Mesenchymal stem cell (in vitro differentiated cells and primary cell): ENCODE data around the gene MED26.

Experiments used
- DNase-seq: peaks from one replicate; pipeline ENCODE4 v3.0.0-alpha.2; 2013
- H2AFZ ChIP-seq: one replicate; pipeline ENCODE4 v1.6.1; 2013; ENCODE audit warnings: low read depth, mild to moderate bottlenecking, control low read depth, inconsistent platforms, low read length, moderate library complexity
- H2AK5ac ChIP-seq: 2 replicates; pipeline ENCODE4 v1.6.1; 2013; ENCODE audit warnings: low read length, moderate library complexity, mild to moderate bottlenecking, inconsistent platforms; ENCODE audit not compliant: severe bottlenecking
- H2BK120ac ChIP-seq: one replicate; pipeline ENCODE4 v1.6.1; 2013; ENCODE audit warnings: low read depth, mild to moderate bottlenecking, inconsistent platforms, low read length, moderate library complexity
- H2BK12ac ChIP-seq, 2 experiments: one replicate each; pipeline ENCODE4 v1.6.1; 2013; ENCODE audit warnings: inconsistent platforms in 2 of 2, low read length in 2 of 2, mild to moderate bottlenecking in 2 of 2, moderate library complexity in 2 of 2, control low read depth in 1 of 2
- H2BK15ac ChIP-seq: one replicate; pipeline ENCODE4 v1.6.1; 2013; ENCODE audit warnings: mild to moderate bottlenecking, low read depth, inconsistent platforms; ENCODE audit not compliant: poor library complexity, severe bottlenecking
- H2BK5ac ChIP-seq: 2 replicates; pipeline ENCODE4 v1.6.1; 2013; ENCODE audit warnings: low read depth, mild to moderate bottlenecking, low read length, control low read depth, inconsistent platforms; ENCODE audit not compliant: poor library complexity, severe bottlenecking
- H3K14ac ChIP-seq, 2 experiments: one replicate each; pipeline ENCODE4 v1.6.1; 2013; ENCODE audit warnings: inconsistent platforms in 2 of 2, low read length in 2 of 2, control low read depth in 1 of 2, mild to moderate bottlenecking in 1 of 2, moderate library complexity in 1 of 2
- H3K18ac ChIP-seq, 2 experiments: one replicate each; pipeline ENCODE4 v1.6.1; 2013; ENCODE audit warnings: inconsistent platforms in 2 of 2, low read length in 2 of 2, control low read depth in 1 of 2, low read depth in 1 of 2, mild to moderate bottlenecking in 1 of 2
- H3K23ac ChIP-seq, 2 experiments: one replicate each; pipeline ENCODE4 v1.6.1; 2013; ENCODE audit warnings: inconsistent platforms in 2 of 2, low read length in 2 of 2, mild to moderate bottlenecking in 2 of 2, moderate library complexity in 2 of 2, control low read depth in 1 of 2
- H3K27ac ChIP-seq: 2 replicates; pipeline ENCODE4 v1.5.1; 2013; ENCODE audit warnings: mild to moderate bottlenecking, moderate library complexity, low read length, control low read depth, inconsistent platforms; ENCODE audit not compliant: poor library complexity, severe bottlenecking
- H3K27me3 ChIP-seq, 2 experiments: 2 replicates each; pipeline versions ENCODE4 v1.6.1 to v1.7.0; 2013; ENCODE audit warnings: low read length in 2 of 2, mild to moderate bottlenecking in 2 of 2, moderate library complexity in 2 of 2, control low read depth in 1 of 2, inconsistent platforms in 1 of 2; ENCODE audit not compliant: control insufficient read depth in 1 of 2, insufficient read depth in 1 of 2
- H3K36me3 ChIP-seq, 2 experiments: 2 replicates each; pipeline versions ENCODE4 v1.6.1 to v1.7.0; 2013; ENCODE audit warnings: low read length in 2 of 2, control low read depth in 1 of 2, inconsistent platforms in 1 of 2, low read depth in 1 of 2, mild to moderate bottlenecking in 1 of 2; ENCODE audit not compliant: insufficient read depth in 2 of 2, control insufficient read depth in 1 of 2
- H3K4ac ChIP-seq, 2 experiments: one replicate each; pipeline ENCODE4 v1.6.1; 2013; ENCODE audit warnings: inconsistent platforms in 2 of 2, low read length in 2 of 2, mild to moderate bottlenecking in 2 of 2, moderate library complexity in 2 of 2, control low read depth in 1 of 2, low read depth in 1 of 2
- H3K4me1 ChIP-seq: 2 replicates; pipeline ENCODE4 v1.6.1; 2013; ENCODE audit warnings: low read depth, low read length, control low read depth; ENCODE audit not compliant: control insufficient read depth, insufficient read depth
- H3K4me2 ChIP-seq: 2 replicates; pipeline ENCODE4 v1.6.1; 2013; ENCODE audit warnings: low read length, mild to moderate bottlenecking, inconsistent platforms; ENCODE audit not compliant: poor library complexity, severe bottlenecking
- H3K4me3 ChIP-seq, 2 experiments: 2 replicates each; pipeline versions ENCODE4 v1.5.1 to v1.7.0; 2013; ENCODE audit warnings: low read length in 2 of 2, mild to moderate bottlenecking in 2 of 2, control low read depth in 1 of 2, low read depth in 1 of 2; ENCODE audit not compliant: insufficient read depth in 1 of 2
- H3K79me1 ChIP-seq: replicated peaks from 2 replicates; pipeline ENCODE4 v1.6.1; 2013; ENCODE audit warnings: mild to moderate bottlenecking, control low read depth, low read length, inconsistent platforms; ENCODE audit not compliant: poor library complexity, severe bottlenecking
- H3K9ac ChIP-seq: 2 replicates; pipeline ENCODE4 v1.7.0; 2013; ENCODE audit warnings: mild to moderate bottlenecking, low read length, moderate library complexity
- H3K9me3 ChIP-seq: 2 replicates; pipeline ENCODE4 v1.7.0; 2013; ENCODE audit warnings: mild to moderate bottlenecking, low read length; ENCODE audit not compliant: control insufficient read depth
- H4K8ac ChIP-seq: one replicate; pipeline ENCODE4 v1.6.1; 2013; ENCODE audit warnings: inconsistent platforms, mild to moderate bottlenecking, low read length, moderate library complexity
- H4K91ac ChIP-seq: one replicate; pipeline ENCODE4 v1.6.1; 2013; ENCODE audit warnings: mild to moderate bottlenecking, low read length, inconsistent platforms
- WGBS: methylation state at CpG from one replicate; pipeline ENCODE4 v1.1.7; 2013; ENCODE audit warnings: mixed read lengths; 5-methylcytosine and 5-hydroxymethylcytosine counted together

Gene MED26

DNA sequence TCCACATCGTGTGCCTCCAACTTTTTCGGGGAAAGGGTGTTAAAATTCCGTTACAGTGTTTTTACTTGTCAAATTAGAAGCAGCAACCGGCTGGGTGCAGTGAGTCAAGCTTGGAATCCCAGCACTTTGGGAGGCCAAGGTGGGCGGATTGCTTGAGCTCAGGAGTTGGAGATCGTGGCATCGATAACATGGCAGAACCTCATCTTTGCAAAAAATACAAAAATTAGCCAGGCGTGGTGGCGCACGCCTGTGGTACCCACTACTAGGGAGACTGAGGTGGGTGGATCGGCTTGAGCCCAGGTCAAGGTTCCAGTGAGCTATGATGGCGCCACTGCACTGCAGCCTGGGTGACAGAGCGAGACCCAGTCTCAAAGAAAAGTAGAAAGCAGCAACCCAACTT is 54.7 kb downstream of the MED26 start:
- no peak overlapping the region for H2BK12ac ChIP-seq
- H2AK5ac ChIP-seq, result no peak overlapping the region
- H3K14ac ChIP-seq, result no peak overlapping the region
- peak overlapping the region; percentile 34 to 100 for H3K4me3 ChIP-seq
- H4K91ac ChIP-seq, result no peak overlapping the region
- H3K9me3 ChIP-seq, result no peaks in the 10 kb centered on the region
- no peak overlapping the region for H2BK15ac ChIP-seq
- H3K9ac ChIP-seq, result peak overlapping the region; percentile 98
- H3K18ac ChIP-seq, result no peak overlapping the region
- WGBS, result 70% methylated on average over 12 of the region's 13 CpGs
- H2BK5ac ChIP-seq, result no peak overlapping the region
- no peaks in the 10 kb centered on the region for H3K27me3 ChIP-seq
- no peak overlapping the region for H3K27ac ChIP-seq
- H3K4ac ChIP-seq, result no peak overlapping the region
- no peak for DNase-seq
- no peak overlapping the region for H2AFZ ChIP-seq
- peak overlapping the region; percentile 91 for H3K4me2 ChIP-seq
- H3K36me3 ChIP-seq, result peaks cover 59 to 67% of the 10 kb centered on the region in 2 experiments
- H3K23ac ChIP-seq, result no peak overlapping the region
- no peak overlapping the region for H4K8ac ChIP-seq
- H2BK120ac ChIP-seq, result no peak overlapping the region
- H3K79me1 ChIP-seq, result peaks cover 15% of the 10 kb centered on the region
- peaks cover 31% of the 10 kb centered on the region for H3K4me1 ChIP-seq

DNA sequence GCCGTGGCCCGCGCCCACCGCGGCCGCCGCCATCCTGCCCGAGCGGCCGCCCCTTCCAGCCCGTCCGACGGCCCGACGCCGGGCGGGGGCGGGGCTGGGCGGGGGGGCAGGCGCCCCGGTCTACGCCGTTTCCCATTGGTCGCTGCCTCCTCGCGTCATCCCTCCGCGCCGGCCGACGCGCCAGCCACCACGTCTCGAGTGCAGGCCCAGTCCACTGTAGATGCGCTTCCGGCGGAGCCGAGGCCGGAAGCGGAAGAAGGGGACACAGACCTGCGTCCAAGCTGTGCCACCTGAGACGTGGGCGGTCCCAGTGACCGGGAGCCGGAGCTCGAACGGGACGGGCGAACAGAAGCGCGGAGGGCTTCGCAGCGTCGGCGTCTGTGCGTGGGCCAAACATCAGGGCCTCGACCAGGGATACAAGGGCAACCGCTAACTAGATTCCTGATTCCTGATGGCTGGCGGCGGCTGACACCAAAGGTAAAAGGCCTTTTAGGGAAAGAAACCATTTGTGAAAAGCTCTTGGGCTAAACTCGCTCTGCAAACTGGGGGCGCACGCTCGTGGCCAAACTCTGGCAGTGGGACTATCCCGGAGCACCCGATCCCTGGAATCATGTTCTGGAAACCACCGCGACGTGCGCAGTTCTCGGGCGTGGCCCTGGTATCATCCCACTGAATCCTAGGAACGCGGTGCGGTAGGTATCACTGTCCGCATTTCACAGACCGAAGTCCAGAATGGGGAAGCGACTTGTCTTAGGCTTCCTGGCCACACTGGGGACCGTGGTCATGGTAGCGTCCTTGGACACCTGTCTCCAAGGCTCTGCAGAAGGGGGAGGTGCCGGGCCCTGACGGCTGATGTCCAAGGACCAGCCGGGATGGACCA is 55.4 kb downstream of the MED26 start, which contains the start of gene SLC35E1:
Gene SLC35E1, minus strand, starts transcription at position 84 of the 880 bp plus-strand sequence. Its CDS starts 51 bp downstream, at position 33.
- peak within 1 kb of the TSS in 1 of 2 experiments; percentile 97 for H3K23ac ChIP-seq
- peak within 1 kb of the TSS; percentile 76 to 98 for H3K14ac ChIP-seq
- no peak within 1 kb of the TSS for H2AK5ac ChIP-seq
- peak; percentile 96 for DNase-seq
- peak within 1 kb of the TSS; percentile 29 for H2BK120ac ChIP-seq
- peak within 1 kb of the TSS; percentile 47 to 77 for H3K4ac ChIP-seq
- peak within 1 kb of the TSS; percentile 2 to 31 for H2BK12ac ChIP-seq
- peak within 1 kb of the TSS; percentile 94 for H2AFZ ChIP-seq
- H3K9me3 ChIP-seq, result no peaks in the 10 kb centered on the region
- H3K9ac ChIP-seq, result peak within 1 kb of the TSS; percentile 98
- peak within 1 kb of the TSS; percentile 91 for H3K18ac ChIP-seq
- peak within 1 kb of the TSS; percentile 85 for H3K27ac ChIP-seq
- peaks cover 21% of the 10 kb centered on the region for H3K79me1 ChIP-seq
- H4K8ac ChIP-seq, result peak within 1 kb of the TSS; percentile 94
- H3K4me2 ChIP-seq, result peak within 1 kb of the TSS; percentile 92
- peaks cover 32% of the 10 kb centered on the region for H3K4me1 ChIP-seq
- no peak within 1 kb of the TSS for H2BK5ac ChIP-seq
- peak within 1 kb of the TSS; percentile 89 for H4K91ac ChIP-seq
- no peaks in the 10 kb centered on the region for H3K27me3 ChIP-seq
- peak within 1 kb of the TSS; percentile 33 for H2BK15ac ChIP-seq
- under 1% methylated on average over 82 of the region's 83 CpGs for WGBS
- peak within 1 kb of the TSS; percentile 97 to 100 for H3K4me3 ChIP-seq
- H3K36me3 ChIP-seq, result peaks cover 59 to 67% of the 10 kb centered on the region in 2 experiments

DNA sequence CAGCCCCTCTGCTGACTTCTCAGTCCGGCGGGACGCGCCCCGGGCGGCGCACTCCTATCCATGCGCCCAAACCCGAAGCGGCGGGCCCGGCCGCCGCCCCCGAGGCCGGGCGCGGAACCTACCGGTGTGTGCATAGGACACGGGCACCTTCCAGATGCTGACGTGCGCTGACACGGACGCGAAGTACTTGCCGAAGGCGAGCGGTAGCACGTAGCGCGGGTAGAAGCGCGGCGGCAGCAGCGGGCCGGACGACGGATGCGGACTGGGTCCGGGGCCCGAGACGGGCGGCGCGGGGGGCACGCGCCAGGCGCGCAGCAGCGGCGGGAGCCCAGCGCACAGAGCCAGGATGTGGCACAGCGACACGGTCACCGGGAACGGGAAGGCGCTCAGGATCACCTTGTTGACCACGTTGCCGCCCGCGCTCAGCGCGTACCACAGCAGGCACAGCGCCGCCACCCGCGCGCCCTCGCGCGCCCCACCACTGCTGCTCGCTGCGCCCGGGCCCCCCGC is 56.1 kb downstream of the MED26 start:
- Histone ChIP-seq H3K4ac (peak overlapping the region; percentile 35 to 77), H3K14ac (peak overlapping the region in 1 of 2 experiments; percentile 98), H3K27ac (no peak overlapping the region), H3K27me3 (no peaks in the 10 kb centered on the region), H3K4me1 (peaks cover 32% of the 10 kb centered on the region), H2BK5ac (no peak overlapping the region), H2BK12ac (peak overlapping the region; percentile 2 to 31), H2BK15ac (no peak overlapping the region), H3K79me1 (peaks cover 23% of the 10 kb centered on the region), H4K8ac (peak overlapping the region; percentile 81), H2AK5ac (no peak overlapping the region), H3K4me2 (peak overlapping the region; percentile 92), H3K18ac (peak overlapping the region; percentile 91), H3K36me3 (peaks cover 58 to 67% of the 10 kb centered on the region in 2 experiments), H4K91ac (peak overlapping the region; percentile 89), H3K9me3 (no peaks in the 10 kb centered on the region), H3K9ac (peak overlapping the region; percentile 93), H2AFZ (peak overlapping the region; percentile 94), H3K23ac (peak overlapping the region in 1 of 2 experiments; percentile 97), H3K4me3 (peak overlapping the region; percentile 89 to 97), H2BK120ac (peak overlapping the region; percentile 29)
- under 1% methylated on average over 50 of the region's 75 CpGs for WGBS
- DNase-seq, result peak; percentile 30

DNA sequence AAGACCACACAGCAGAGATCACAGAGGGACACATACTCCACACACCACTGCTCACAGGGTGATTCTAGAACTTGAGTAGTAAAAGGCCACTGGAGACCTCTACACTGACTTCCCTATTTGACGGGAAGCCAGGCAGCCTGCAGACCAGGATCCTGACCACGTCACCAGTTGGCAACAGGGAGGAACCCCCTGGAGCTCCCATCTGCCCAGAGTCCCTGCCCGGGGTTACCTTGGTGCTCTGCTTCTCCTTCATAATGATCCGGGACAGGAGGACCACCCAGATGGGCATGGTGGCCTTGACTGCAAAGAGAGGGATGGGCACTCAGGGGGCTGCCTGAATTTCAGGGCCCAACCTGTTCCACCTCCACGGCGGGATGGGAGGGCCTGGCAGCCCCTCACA is 56.7 kb downstream of the MED26 start:
- no peak overlapping the region for H2BK5ac ChIP-seq
- no peak overlapping the region for H3K27ac ChIP-seq
- H3K9ac ChIP-seq, result peak overlapping the region; percentile 93
- peak overlapping the region; percentile 89 to 97 for H3K4me3 ChIP-seq
- H3K36me3 ChIP-seq, result peaks cover 56 to 67% of the 10 kb centered on the region in 2 experiments
- H2BK15ac ChIP-seq, result no peak overlapping the region
- no peak overlapping the region for H2AFZ ChIP-seq
- H3K23ac ChIP-seq, result peak overlapping the region in 1 of 2 experiments; percentile 61
- no peaks in the 10 kb centered on the region for H3K9me3 ChIP-seq
- no peak overlapping the region for H2AK5ac ChIP-seq
- no peaks in the 10 kb centered on the region for H3K27me3 ChIP-seq
- H3K79me1 ChIP-seq, result peaks cover 27% of the 10 kb centered on the region
- no peak overlapping the region for H3K14ac ChIP-seq
- H3K4ac ChIP-seq, result peak overlapping the region in 1 of 2 experiments; percentile 27
- peak; percentile 51 for DNase-seq
- H3K4me2 ChIP-seq, result peak overlapping the region; percentile 92
- no peak overlapping the region for H2BK12ac ChIP-seq
- H3K4me1 ChIP-seq, result peaks cover 32% of the 10 kb centered on the region
- no peak overlapping the region for H2BK120ac ChIP-seq
- H4K8ac ChIP-seq, result no peak overlapping the region
- no peak overlapping the region for H3K18ac ChIP-seq
- no peak overlapping the region for H4K91ac ChIP-seq
- WGBS, result 48% methylated on average over 6 of the region's 6 CpGs
